B cell (primary cell): ENCODE measurements around the gene KCNQ2. TPM values are rescaled to one million over a fixed set of nuclear protein-coding genes. Genes with fewer than 3 reads are reported as not detected.

ENCODE experiments used
- ATAC-seq: fragments of 200-7000 bp; cut with Tn5 transposase; one replicate; pipeline ENCODE4 v1.10.0; 2021; ENCODE audit warnings: low read depth, mild to moderate bottlenecking, moderate number of reproducible peaks, moderate library complexity
- CTCF ChIA-PET: fragments of 350-600 bp; sonication (Branson Sonifier 250); formaldehyde crosslinking; loops from one replicate; lab custom pipeline; 2021; ENCODE audit warnings: antibody characterized with exemption, inconsistent platforms; lab: Charles Lee
- POLR2A ChIA-PET: fragments of 350-600 bp; sonication (Branson Sonifier 250); formaldehyde crosslinking; loops from one replicate; lab custom pipeline; 2021; ENCODE audit warnings: antibody characterized with exemption; lab: Charles Lee
- DNase-seq: peaks from one replicate; pipeline ENCODE4 v3.0.0; 2013
- H2AFZ ChIP-seq: 2 replicates; pipeline ENCODE4 v1.6.1; 2012; ENCODE audit warnings: mild to moderate bottlenecking, low read depth, low read length; ENCODE audit not compliant: insufficient read depth, poor library complexity, severe bottlenecking
- H3K27ac ChIP-seq, 2 donors: 1 replicate in 1 of 2; 2 replicates in 1 of 2; pipeline ENCODE4 v1.5.1; 2012 to 2013; ENCODE audit warnings: low read length in 2 of 2, mild to moderate bottlenecking in 2 of 2, moderate library complexity in 1 of 2
- H3K27me3 ChIP-seq, 4 experiments: fragments of 200-600 bp in 1 of 4; sonication (generic) in 1 of 4; replicated peaks in 1 of 4; 1 replicate in 2 of 4; 2 replicates in 2 of 4; pipeline versions ENCODE4 v1.6.1 to v1.7.0; 2013 to 2016; ENCODE audit warnings: low read length in 3 of 4, mild to moderate bottlenecking in 2 of 4, mixed read lengths in 1 of 4, moderate library complexity in 1 of 4; ENCODE audit not compliant: insufficient read depth in 4 of 4, control insufficient read depth in 3 of 4; ENCODE audit errors: control extremely low read depth in 1 of 4
- H3K36me3 ChIP-seq, 2 experiments: replicated peaks in 1 of 2; 1 replicate in 1 of 2; 2 replicates in 1 of 2; pipeline versions ENCODE4 v1.6.1 to v1.7.1; 2013; ENCODE audit warnings: low read length in 1 of 2; ENCODE audit not compliant: insufficient read depth in 2 of 2, control insufficient read depth in 1 of 2; ENCODE audit errors: control extremely low read depth in 1 of 2, extremely low read depth in 1 of 2
- H3K4me1 ChIP-seq, 2 donors: fragments of 200-600 bp in 1 of 2; sonication (generic) in 1 of 2; 1 replicate in 1 of 2; 2 replicates in 1 of 2; pipeline versions ENCODE4 v1.5.1 to v1.6.1; 2013 to 2017; ENCODE audit warnings: low read length in 2 of 2; ENCODE audit not compliant: control insufficient read depth in 2 of 2, insufficient read depth in 2 of 2
- H3K4me2 ChIP-seq: replicated peaks from 2 replicates; pipeline ENCODE3; 2012; ENCODE audit warnings: mild to moderate bottlenecking, low read depth, low read length; ENCODE audit not compliant: poor library complexity, severe bottlenecking
- H3K4me3 ChIP-seq, 5 experiments: fragments of 200-600 bp in 1 of 5; sonication (generic) in 1 of 5; 1 replicate in 3 of 5; 2 replicates in 2 of 5; pipeline versions ENCODE4 v1.5.1 to v1.7.0; 2011 to 2016; ENCODE audit warnings: low read length in 4 of 5, mild to moderate bottlenecking in 4 of 5, low read depth in 2 of 5, control low read depth in 1 of 5, moderate library complexity in 1 of 5; ENCODE audit not compliant: insufficient read depth in 1 of 5; ENCODE audit errors: control extremely low read depth in 1 of 5, extremely low read depth in 1 of 5
- H3K79me2 ChIP-seq: fragments of 200-600 bp; sonication (generic); one replicate; pipeline ENCODE4 v1.6.0; 2016; ENCODE audit warnings: low read length; ENCODE audit not compliant: control insufficient read depth, insufficient read depth
- H3K9ac ChIP-seq: fragments of 200-600 bp; sonication (generic); 2 replicates; pipeline ENCODE4 v1.6.1; 2017; ENCODE audit warnings: mild to moderate bottlenecking, low read length, moderate library complexity
- H3K9me3 ChIP-seq, 3 donors: one replicate each; pipeline versions ENCODE4 v1.6.1 to v1.7.1; 2013; ENCODE audit warnings: low read length in 2 of 3; ENCODE audit not compliant: control insufficient read depth in 2 of 3, insufficient read depth in 1 of 3; ENCODE audit errors: control extremely low read depth in 1 of 3
- H4K20me1 ChIP-seq: 2 replicates; pipeline ENCODE4 v1.6.0; 2012; ENCODE audit warnings: mild to moderate bottlenecking, low read length; ENCODE audit not compliant: insufficient read depth, control insufficient read depth, poor library complexity, severe bottlenecking
- H3K27ac Mint-ChIP-seq: one replicate; pipeline ENCODE4 v1.8.0; 2021; ENCODE audit warnings: mixed read lengths
- H3K27me3 Mint-ChIP-seq: one replicate; pipeline ENCODE4 v1.8.0; 2021; ENCODE audit warnings: mixed read lengths
- H3K4me1 Mint-ChIP-seq: one replicate; pipeline ENCODE4 v1.8.0; 2021; ENCODE audit warnings: mixed read lengths
- H3K4me3 Mint-ChIP-seq: one replicate; pipeline ENCODE4 v1.8.0; 2021; ENCODE audit warnings: mixed read lengths
- H3K9me3 Mint-ChIP-seq: one replicate; pipeline ENCODE4 v1.8.0; 2022; ENCODE audit warnings: mixed read lengths; ENCODE audit not compliant: insufficient read depth
- EZH2 ChIP-seq: IDR thresholded peaks from 2 replicates; pipeline ENCODE4 v1.6.1; 2012; ENCODE audit warnings: borderline replicate concordance, low read depth, mild to moderate bottlenecking, moderate library complexity, low read length; ENCODE audit not compliant: insufficient read depth, poor library complexity, severe bottlenecking
- WGBS: methylation state at CpG from one replicate; pipeline ENCODE4 v1.1.5; 2013; ENCODE audit warnings: missing lambda C conversion rate; ENCODE audit not compliant: insufficient coverage; 5-methylcytosine and 5-hydroxymethylcytosine counted together
- intact Hi-C: fragments of 100-400 bp; cut with micrococcal nuclease; formaldehyde crosslinking; loops from one replicate; pipeline ENCODE4 v1.10.0; 2022
- polyA plus RNA-seq: library from polyadenylated mRNA; depleted of rRNA; stranded (reverse); fragments of >200 nt; gene quantifications from 2 replicates; pipeline ENCODE4 v1.2.3, GENCODE V29; 2012
- total RNA-seq, 2 donors: library from RNA; stranded (reverse); fragments of 120-200 nt in 1 of 2; gene quantifications; 1 replicate in 1 of 2; 2 replicates in 1 of 2; pipeline versions ENCODE4 v1.2.3 to v1.2.4, GENCODE V29; 2013 to 2022
- TF ChIP-seq, protein P1 (sequence below): fragments of 200-600 bp; IDR thresholded peaks from one replicate; pipeline ENCODE4 v1.8.0; 2022; ENCODE audit warnings: antibody characterized with exemption, mild to moderate bottlenecking

The KCNQ2 gene
- total and polyA plus RNA-seq, 2 donors (not counting 1 experiment from before 2014, with no cell fraction given) = 0.12 TPM; not detected in 1

DNA sequence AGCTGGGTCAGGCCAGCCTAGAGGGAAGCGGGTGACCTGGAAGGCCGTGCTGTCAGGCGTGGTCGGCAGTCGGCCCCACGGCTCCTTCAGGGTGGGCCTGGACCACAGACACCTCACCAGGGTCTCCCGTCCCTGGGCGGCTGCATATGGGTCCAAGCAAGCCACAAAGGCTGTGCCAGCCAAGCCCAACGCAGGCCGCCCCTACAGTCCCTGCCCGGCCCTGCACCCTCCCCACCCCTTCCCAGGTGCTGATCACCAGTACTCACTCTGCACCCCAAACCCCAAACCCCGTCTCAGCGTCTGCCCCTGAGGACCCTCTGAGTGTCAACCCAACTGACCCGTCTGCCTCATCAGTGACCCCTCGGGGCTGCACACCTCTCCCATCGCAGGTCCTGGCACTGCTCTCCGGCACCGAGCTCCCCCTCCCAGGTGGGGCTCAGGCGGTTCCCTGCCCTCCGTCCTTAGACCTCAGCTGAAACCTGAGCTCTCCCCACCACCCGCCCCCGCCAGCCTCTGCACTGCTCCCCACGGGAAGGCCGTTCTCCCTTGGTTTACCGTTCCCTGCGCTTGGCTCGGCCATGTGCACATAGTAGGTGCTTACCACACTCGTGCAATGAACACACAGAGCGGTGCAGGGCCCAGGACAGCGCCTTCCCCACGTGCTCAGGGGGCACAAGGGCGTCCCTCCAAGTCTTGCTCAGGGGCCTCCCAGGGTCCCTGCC is 46.7 kb upstream of the KCNQ2 start:
- Mint-ChIP-seq H3K27ac (peak overlapping the region; percentile 84), H3K4me1 (peaks cover 20% of the 10 kb centered on the region), H3K9me3 (peaks cover 2% of the 10 kb centered on the region), H3K27me3 (peaks cover 4% of the 10 kb centered on the region), H3K4me3 (peak overlapping the region; percentile 84)
- CTCF ChIA-PET = interaction anchor here (2.3 kb wide), 2 partner anchors 19 to 22 kb away, joined by 8 to 9 read pairs; partner anchors contain the start of gene PTK6
- Histone ChIP-seq H3K79me2 (peaks cover 15% of the 10 kb centered on the region), H2AFZ (peak overlapping the region; percentile 96), H3K4me1 (peaks cover 16 to 23% of the 10 kb centered on the region in 2 donors), H3K4me3 (peak overlapping the region in 4 of 5 experiments; percentile 70 to 79 (median 75)), H3K9ac (peak overlapping the region; percentile 84), H3K27ac (no peak overlapping the region), H3K4me2 (peak overlapping the region; percentile 94), H3K9me3 (peaks cover 0 to 21% (median 5%) of the 10 kb centered on the region in 3 donors), H3K36me3 (peaks cover 0 to 7% of the 10 kb centered on the region in 2 experiments), H3K27me3 (peaks cover 0 to 10% (median 3%) of the 10 kb centered on the region in 4 experiments), H4K20me1 (peaks cover 29% of the 10 kb centered on the region)
- no peak for TF ChIP-seq EZH2
- TF ChIP-seq, protein P1, sequence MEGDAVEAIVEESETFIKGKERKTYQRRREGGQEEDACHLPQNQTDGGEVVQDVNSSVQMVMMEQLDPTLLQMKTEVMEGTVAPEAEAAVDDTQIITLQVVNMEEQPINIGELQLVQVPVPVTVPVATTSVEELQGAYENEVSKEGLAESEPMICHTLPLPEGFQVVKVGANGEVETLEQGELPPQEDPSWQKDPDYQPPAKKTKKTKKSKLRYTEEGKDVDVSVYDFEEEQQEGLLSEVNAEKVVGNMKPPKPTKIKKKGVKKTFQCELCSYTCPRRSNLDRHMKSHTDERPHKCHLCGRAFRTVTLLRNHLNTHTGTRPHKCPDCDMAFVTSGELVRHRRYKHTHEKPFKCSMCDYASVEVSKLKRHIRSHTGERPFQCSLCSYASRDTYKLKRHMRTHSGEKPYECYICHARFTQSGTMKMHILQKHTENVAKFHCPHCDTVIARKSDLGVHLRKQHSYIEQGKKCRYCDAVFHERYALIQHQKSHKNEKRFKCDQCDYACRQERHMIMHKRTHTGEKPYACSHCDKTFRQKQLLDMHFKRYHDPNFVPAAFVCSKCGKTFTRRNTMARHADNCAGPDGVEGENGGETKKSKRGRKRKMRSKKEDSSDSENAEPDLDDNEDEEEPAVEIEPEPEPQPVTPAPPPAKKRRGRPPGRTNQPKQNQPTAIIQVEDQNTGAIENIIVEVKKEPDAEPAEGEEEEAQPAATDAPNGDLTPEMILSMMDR = no peak
- ATAC-seq = no peak
- POLR2A ChIA-PET = no interaction called here
- DNase-seq = no peak
- intact Hi-C loops = no loop called here
- WGBS = 80% methylated on average over 31 of the region's 32 CpGs

DNA sequence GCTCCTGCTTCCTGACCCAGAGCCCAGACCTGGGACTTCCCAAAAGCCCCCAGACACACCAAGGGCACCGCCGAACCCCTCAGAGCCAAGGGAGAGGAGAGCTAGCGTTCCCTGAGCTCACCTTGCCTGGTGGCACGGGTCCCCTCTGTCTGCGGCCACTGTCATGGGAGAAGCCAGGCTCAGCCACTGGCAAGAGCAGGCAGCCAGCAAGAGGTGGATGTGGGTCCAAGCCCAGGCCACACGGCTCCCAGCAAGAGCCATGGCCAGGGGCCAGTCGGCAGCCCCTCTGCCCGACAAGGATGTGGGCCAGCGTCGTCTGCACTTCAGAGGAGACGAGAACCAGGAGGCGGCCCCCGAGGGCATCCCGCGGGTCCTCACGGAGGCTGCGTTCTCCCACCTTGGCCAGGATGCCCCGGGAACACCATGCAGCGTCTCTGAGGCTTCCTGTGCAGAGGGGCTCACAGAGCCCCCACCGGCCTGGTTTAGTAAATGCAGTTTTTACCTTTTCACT is 46.0 kb upstream of the KCNQ2 start:
- peaks cover 0 to 7% of the 10 kb centered on the region in 2 experiments for H3K36me3 ChIP-seq
- intact Hi-C loops = no loop called here
- POLR2A ChIA-PET = no interaction called here
- no peak overlapping the region for H3K9ac ChIP-seq
- H3K79me2 ChIP-seq = peaks cover 15% of the 10 kb centered on the region
- 93% methylated on average over 17 of the region's 20 CpGs for WGBS
- H3K4me2 ChIP-seq = no peak overlapping the region
- Mint-ChIP-seq H3K4me1 (peaks cover 18% of the 10 kb centered on the region), H3K27ac (peak overlapping the region; percentile 43), H3K4me3 (peak overlapping the region; percentile 84), H3K27me3 (peaks cover 6% of the 10 kb centered on the region), H3K9me3 (peaks cover 2% of the 10 kb centered on the region)
- DNase-seq (peak; percentile 23), ATAC-seq (no peak)
- peaks cover 16 to 23% of the 10 kb centered on the region in 2 donors for H3K4me1 ChIP-seq
- H3K4me3 ChIP-seq = no peak overlapping the region
- H3K27ac ChIP-seq = no peak overlapping the region
- peaks cover 0 to 14% (median 5%) of the 10 kb centered on the region in 3 donors for H3K9me3 ChIP-seq
- H2AFZ ChIP-seq = no peak overlapping the region
- H3K27me3 ChIP-seq = peaks cover 0 to 10% (median 3%) of the 10 kb centered on the region in 4 experiments
- CTCF ChIA-PET = interaction anchor here (2.3 kb wide), 2 partner anchors 19 to 22 kb away, joined by 8 to 9 read pairs; partner anchors contain the start of gene PTK6
- no peak for TF ChIP-seq EZH2
- TF ChIP-seq, protein P1 = no peak
- H4K20me1 ChIP-seq = peaks cover 25% of the 10 kb centered on the region
